Activated CD4-positive, alpha-beta memory T cell treated with anti-CD3 and anti-CD28 coated beads, Interleukin-2, amount 10 ng/mL, durations not matched to agents 7 days and 5 days (primary cell): Measurements from ENCODE around the gene LRP8. TPM values are rescaled to one million over a fixed set of nuclear protein-coding genes. Genes with fewer than 3 reads are reported as not detected.
"Not testable (repeated sequence)": the region's sequence is repeated elsewhere in the genome, so short reads cannot be mapped to it uniquely, and the experiment has no call there.

Experiments used
- CTCF ChIA-PET: fragments of 350-600 bp; sonication (Branson Sonifier 250); formaldehyde crosslinking; loops from one replicate; lab custom pipeline; 2021; ENCODE audit warnings: antibody characterized with exemption, inconsistent platforms; lab: Charles Lee
- POLR2A ChIA-PET: fragments of 350-600 bp; sonication (Branson Sonifier 250); formaldehyde crosslinking; loops from one replicate; lab custom pipeline; 2021; ENCODE audit warnings: antibody characterized with exemption; lab: Charles Lee
- DNase-seq: peaks from one replicate; pipeline ENCODE4 v3.0.0-alpha.2; 2020
- H3K27ac Mint-ChIP-seq: one replicate; pipeline ENCODE4 v1.8.0; 2021; ENCODE audit warnings: mild to moderate bottlenecking, mixed read lengths
- H3K27me3 Mint-ChIP-seq: one replicate; pipeline ENCODE4 v1.8.0; 2021; ENCODE audit warnings: mixed read lengths
- H3K36me3 Mint-ChIP-seq: one replicate; pipeline ENCODE4 v1.8.0; 2021; ENCODE audit warnings: low read depth, mixed read lengths
- H3K4me1 Mint-ChIP-seq: one replicate; pipeline ENCODE4 v1.8.0; 2021; ENCODE audit warnings: mixed read lengths
- H3K4me3 Mint-ChIP-seq: one replicate; pipeline ENCODE4 v1.8.0; 2021; ENCODE audit warnings: mild to moderate bottlenecking, mixed read lengths
- H3K9me3 Mint-ChIP-seq: one replicate; pipeline ENCODE4 v1.8.0; 2021; ENCODE audit warnings: mixed read lengths
- total RNA-seq, 2 experiments: library from RNA; stranded (reverse); gene quantifications; one replicate each; pipeline ENCODE4 v1.2.3, GENCODE V29; 2021

LRP8 gene
- total RNA-seq, 2 experiments from 2014 or later, result 51.5 to 52.7 TPM

DNA sequence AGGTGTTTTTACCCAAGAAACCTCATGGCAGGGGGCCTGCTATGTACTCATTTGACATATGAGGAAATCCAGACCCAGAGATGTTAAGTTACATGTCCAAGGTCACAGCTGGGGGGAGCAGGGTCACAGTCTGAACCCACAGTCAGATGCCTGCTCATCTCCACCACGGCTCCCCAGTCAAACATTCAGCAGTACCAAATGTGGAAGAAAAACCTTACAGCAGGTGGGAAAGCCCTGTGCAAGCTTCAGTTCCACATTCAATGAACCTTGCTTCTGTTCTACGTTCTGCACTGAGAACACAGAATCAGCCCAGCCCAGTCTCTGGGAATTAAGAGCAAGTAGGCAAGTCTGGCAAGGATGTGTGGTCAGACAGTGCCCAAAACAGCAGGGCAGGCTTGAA is 35.2 kb downstream of the LRP8 start:
- peaks cover 53% of the 10 kb centered on the region for H3K4me1 Mint-ChIP-seq
- POLR2A ChIA-PET, result interaction anchor here (1.2 to 5.0 kb wide), 4 partner anchors 18 to 122 kb away, joined by 3 to 40 read pairs (median 4); partner anchors contain the start of gene LRP8
- no peak for DNase-seq
- H3K27ac Mint-ChIP-seq, result peak overlapping the region; percentile 78
- H3K36me3 Mint-ChIP-seq, result peaks cover 16% of the 10 kb centered on the region
- CTCF ChIA-PET, result interaction anchor here (1.4 to 5.4 kb wide), 3 partner anchors 14 to 101 kb away, joined by 3 to 28 read pairs (median 24); no protein-coding TSS in a partner anchor
- no peaks in the 10 kb centered on the region for H3K27me3 Mint-ChIP-seq
- no peak overlapping the region for H3K4me3 Mint-ChIP-seq
- H3K9me3 Mint-ChIP-seq, result no peaks in the 10 kb centered on the region

DNA sequence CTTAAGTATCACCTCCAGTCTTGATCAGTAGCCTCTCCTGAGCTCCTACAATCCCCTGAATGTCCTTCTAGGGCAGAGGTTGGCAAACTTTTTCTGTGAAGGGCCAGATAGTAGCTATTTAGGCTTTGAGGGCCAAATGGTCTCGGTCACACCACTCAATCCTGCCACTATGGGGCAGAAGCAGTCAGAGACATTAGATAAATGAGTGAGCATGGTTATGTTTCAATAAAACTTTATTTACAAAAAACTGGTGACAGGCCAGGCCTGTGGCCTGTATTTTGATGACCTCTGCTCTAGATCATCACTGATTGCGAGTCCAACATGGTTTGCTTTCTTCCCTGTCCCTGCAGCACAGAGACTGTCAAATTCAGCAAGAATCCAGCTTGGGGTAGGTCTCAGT is 36.3 kb downstream of the LRP8 start:
- no peak for DNase-seq
- peaks cover 47% of the 10 kb centered on the region for H3K4me1 Mint-ChIP-seq
- POLR2A ChIA-PET, result interaction anchor here (1.5 to 3.0 kb wide), 3 partner anchors 17 to 123 kb away, joined by 3 to 14 read pairs (median 4); no protein-coding TSS in a partner anchor
- no peak overlapping the region for H3K27ac Mint-ChIP-seq
- H3K27me3 Mint-ChIP-seq, result no peaks in the 10 kb centered on the region
- H3K36me3 Mint-ChIP-seq, result peaks cover 25% of the 10 kb centered on the region
- H3K9me3 Mint-ChIP-seq, result no peaks in the 10 kb centered on the region
- H3K4me3 Mint-ChIP-seq, result no peak overlapping the region
- CTCF ChIA-PET, result interaction anchor here (1.4 to 5.4 kb wide), 3 partner anchors 13 to 102 kb away, joined by 3 to 28 read pairs (median 24); no protein-coding TSS in a partner anchor

DNA sequence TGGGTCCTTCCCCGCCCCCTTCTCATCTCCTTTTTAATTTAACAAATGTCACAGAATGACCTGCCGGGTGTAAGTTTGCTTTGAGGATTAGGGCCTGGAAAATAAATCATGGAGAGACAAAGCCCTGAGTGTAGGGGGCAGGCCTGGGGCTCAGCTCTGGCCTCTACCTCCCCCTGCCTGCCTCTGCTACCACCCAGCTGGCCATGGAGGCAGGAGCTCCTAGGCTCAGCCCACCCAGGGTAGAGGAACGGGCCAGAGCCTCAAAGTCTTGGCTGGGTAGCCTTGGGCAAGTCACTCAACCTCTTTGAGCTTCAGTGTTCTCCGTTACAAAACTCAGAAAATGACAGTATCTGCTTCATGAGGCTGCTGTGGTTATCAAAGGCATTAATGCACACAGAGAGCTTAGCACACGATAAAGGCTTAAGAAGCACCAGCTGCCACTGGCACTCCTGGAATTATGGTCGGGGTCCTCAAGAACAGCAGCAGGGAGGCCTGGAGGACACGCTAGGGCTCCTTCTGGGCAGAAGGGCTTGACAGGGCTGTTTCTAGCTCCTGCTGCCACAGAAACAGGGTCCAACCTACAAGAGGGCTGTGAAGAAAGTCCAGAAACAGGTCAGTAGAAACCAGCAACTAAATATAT is 39.0 kb downstream of the LRP8 start:
- DNase-seq, result no peak
- H3K9me3 Mint-ChIP-seq, result no peaks in the 10 kb centered on the region
- peaks cover 38% of the 10 kb centered on the region for H3K36me3 Mint-ChIP-seq
- H3K4me3 Mint-ChIP-seq, result no peak overlapping the region
- peaks cover 27% of the 10 kb centered on the region for H3K4me1 Mint-ChIP-seq
- no peak overlapping the region for H3K27ac Mint-ChIP-seq
- H3K27me3 Mint-ChIP-seq, result no peaks in the 10 kb centered on the region
- ChIA-PET POLR2A (interaction anchor here (3.0 kb wide), 1 partner anchor 37 kb away, joined by 14 read pairs; no protein-coding TSS in a partner anchor), CTCF (interaction anchor here (0.8 kb wide), 1 partner anchor 10 kb away, joined by 3 read pairs; no protein-coding TSS in a partner anchor)

DNA sequence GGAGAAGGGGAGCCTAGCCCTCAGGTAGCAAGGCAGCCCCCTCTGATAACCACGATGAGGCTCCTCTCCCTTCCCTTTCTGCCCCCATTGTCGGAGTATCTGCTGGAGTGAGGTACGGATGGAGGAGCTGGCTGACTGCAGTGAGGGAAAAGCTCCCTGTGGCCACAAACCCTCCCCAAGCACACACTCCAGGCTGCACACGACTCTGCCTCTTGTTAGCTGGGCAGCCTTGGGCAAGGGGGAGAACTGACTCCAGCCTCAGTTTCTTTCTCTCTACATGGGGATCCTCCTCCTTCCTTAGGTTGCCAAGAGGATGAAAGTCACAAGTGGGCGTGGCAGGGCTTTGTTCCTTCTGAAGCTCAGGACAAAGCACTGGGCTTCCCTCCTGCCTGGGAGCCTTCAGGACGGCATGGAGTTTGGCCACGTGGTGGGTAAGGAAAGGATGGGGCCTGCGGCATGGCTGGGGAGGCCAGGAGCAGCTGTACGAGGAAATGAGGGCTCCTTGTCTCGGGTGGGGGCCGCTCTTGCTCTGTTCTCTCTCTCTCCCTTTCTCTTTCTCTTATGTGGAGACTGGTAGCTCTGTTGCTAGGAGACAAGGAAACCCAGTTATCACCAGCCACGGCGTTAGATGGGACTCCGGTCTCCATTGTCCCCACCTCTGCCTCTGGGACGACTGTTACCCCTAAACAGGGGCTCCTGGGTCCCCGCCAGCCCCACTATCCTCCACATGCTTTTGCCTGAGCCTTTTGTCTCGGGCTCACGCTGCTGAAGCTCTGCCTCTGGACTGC is 39.7 kb downstream of the LRP8 start:
- H3K36me3 Mint-ChIP-seq, result peaks cover 38% of the 10 kb centered on the region
- no peak overlapping the region for H3K27ac Mint-ChIP-seq
- no peak overlapping the region for H3K4me3 Mint-ChIP-seq
- ChIA-PET CTCF (interaction anchor here (0.8 kb wide), 1 partner anchor 10 kb away, joined by 3 read pairs; no protein-coding TSS in a partner anchor), POLR2A (interaction anchor here (0.8 kb wide), 1 partner anchor 7 kb away, joined by 3 read pairs; no protein-coding TSS in a partner anchor)
- peaks cover 20% of the 10 kb centered on the region for H3K4me1 Mint-ChIP-seq
- no peaks in the 10 kb centered on the region for H3K9me3 Mint-ChIP-seq
- DNase-seq, result no peak
- H3K27me3 Mint-ChIP-seq, result no peaks in the 10 kb centered on the region

DNA sequence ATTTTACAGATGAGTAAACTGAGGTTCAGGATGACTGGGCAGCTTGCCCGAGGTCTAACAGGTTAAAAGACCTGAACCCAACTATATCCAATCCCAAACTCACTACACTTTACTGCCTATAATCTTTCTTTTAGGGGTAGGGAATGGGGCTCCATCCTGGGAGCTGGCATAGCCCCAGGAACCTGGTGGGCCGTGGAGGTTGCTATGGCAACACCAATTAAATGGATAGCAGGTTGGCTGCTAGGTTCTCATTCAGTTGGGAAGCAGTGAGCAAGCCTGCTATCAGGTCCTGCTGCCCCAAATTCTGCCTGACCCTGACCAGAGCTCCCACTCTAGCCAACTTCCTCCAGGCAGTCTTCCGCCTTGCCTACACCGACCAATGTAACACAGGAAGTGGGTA is 40.9 kb downstream of the LRP8 start:
- H3K9me3 Mint-ChIP-seq, result no peaks in the 10 kb centered on the region
- peaks cover 38% of the 10 kb centered on the region for H3K36me3 Mint-ChIP-seq
- H3K27me3 Mint-ChIP-seq, result no peaks in the 10 kb centered on the region
- no peak overlapping the region for H3K27ac Mint-ChIP-seq
- no peak for DNase-seq
- peaks cover 8% of the 10 kb centered on the region for H3K4me1 Mint-ChIP-seq
- ChIA-PET CTCF (interaction anchor here (1.3 to 2.1 kb wide), 2 partner anchors 8 to 9 kb away, joined by 3 to 9 read pairs; no protein-coding TSS in a partner anchor), POLR2A (interaction anchor here (0.8 kb wide), 1 partner anchor 9 kb away, joined by 3 read pairs; no protein-coding TSS in a partner anchor)
- no peak overlapping the region for H3K4me3 Mint-ChIP-seq

DNA sequence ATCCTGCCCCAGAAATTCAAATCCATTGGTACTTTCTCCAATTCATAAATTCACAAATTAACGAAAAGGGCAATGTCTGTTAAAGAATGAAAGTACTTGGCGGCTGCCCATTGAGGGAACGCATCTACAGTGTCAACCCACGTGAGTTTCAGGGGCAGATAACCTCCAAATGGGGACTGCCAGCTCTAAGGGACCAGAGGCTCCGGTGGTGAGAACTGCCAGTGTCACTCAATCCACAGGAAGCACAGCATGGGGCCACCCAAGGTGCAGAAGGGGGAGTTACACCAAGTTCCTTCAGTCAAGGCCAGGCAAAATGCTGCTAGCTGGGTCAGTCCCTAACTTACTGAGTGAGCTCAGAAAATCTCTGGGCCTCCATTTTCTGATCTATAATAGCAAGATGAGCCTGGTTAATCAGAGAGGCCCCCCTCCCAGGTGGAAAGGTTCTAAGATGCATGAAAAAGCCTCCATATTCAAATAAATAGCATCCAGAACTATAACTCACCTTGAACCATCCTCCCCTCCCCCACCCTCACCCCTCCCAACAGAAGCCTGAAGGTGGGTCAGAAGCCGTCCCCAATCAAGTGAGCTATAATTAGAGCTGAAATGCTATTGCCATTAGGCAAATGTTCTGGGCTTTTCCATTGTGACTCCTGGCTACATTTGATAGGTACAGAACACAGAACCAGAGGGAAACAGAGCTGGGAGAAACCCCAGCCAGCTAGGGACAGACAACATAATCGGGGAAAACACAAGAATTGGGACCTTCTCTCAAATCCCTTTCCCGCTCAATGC is 41.7 kb downstream of the LRP8 start:
- peaks cover 37% of the 10 kb centered on the region for H3K36me3 Mint-ChIP-seq
- H3K4me3 Mint-ChIP-seq, result no peak overlapping the region
- peaks cover 3% of the 10 kb centered on the region for H3K4me1 Mint-ChIP-seq
- DNase-seq, result no peak
- POLR2A ChIA-PET, result interaction anchor here (0.8 kb wide), 1 partner anchor 40 kb away, joined by 3 read pairs; no protein-coding TSS in a partner anchor
- H3K27me3 Mint-ChIP-seq, result no peaks in the 10 kb centered on the region
- H3K9me3 Mint-ChIP-seq, result no peaks in the 10 kb centered on the region
- CTCF ChIA-PET, result interaction anchor here (1.3 to 2.1 kb wide), 2 partner anchors 8 to 9 kb away, joined by 3 to 9 read pairs; no protein-coding TSS in a partner anchor
- H3K27ac Mint-ChIP-seq, result peak overlapping the region; percentile 35

DNA sequence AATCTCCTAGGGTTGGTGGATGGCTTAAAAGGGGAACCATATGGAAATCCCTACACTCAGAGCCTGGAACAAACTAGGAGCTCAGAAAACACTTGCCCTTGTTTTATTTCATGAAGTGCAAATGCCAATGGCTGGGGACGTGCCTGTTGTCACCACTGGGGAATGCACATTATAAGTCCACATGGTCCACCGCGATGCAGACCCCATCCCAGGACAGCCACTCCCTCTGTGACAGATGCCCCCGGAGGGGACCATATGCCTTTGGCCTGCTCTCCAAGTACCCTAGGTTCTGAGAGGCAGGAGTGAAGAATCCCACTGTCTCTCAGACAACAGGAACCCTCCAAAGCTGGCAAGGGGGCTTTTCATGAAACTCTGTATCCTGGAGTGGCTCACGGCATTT is 42.3 kb downstream of the LRP8 start:
- POLR2A ChIA-PET, result interaction anchor here (0.8 kb wide), 1 partner anchor 41 kb away, joined by 3 read pairs; no protein-coding TSS in a partner anchor

DNA sequence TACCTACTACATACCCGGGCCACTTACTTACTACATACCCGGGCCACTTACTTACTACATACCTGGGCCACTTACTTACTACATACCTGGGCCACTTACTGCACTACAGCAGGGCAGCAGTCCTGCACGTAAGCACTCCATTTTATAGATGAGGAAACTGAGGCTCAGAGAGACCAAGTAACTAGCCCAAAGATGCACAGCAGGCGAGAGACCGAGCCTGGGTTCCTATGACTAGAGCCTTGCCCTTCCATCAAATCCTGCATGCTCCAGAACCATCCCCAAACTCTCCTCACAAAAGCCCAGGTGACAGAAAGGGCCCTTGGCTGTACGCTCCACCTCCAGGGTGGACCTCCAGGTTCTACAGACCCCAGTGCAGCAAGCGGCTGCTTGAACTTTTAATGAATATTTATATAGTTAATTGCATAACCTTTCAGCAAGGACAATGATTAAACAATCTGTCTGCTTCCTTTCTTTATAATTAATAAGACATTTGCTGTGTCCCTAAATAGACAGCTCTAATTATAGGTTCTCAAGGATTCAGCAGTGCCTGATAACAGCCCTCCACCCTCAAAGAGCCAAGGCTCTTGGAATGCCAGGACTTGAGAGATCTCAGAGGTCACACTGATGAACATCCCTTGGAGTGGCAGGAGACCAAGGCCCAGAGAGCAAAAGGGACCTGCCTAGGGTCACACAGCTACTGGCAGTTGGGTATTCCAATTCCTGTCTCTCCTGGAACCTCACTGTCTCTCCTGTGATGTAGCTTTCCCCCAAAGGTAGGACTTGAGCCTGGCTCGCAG is 43.4 kb downstream of the LRP8 start:
- no peaks in the 10 kb centered on the region for H3K9me3 Mint-ChIP-seq
- no peak for DNase-seq
- H3K4me1 Mint-ChIP-seq, result peaks cover 3% of the 10 kb centered on the region
- H3K4me3 Mint-ChIP-seq, result no peak overlapping the region
- H3K27me3 Mint-ChIP-seq, result no peaks in the 10 kb centered on the region
- CTCF ChIA-PET, result no interaction called here
- H3K36me3 Mint-ChIP-seq, result peaks cover 36% of the 10 kb centered on the region
- no peak overlapping the region for H3K27ac Mint-ChIP-seq
- POLR2A ChIA-PET, result no interaction called here

More for the DNA sequence above, 42.3 kb downstream of the LRP8 start:
- H3K4me3 Mint-ChIP-seq, result no peak overlapping the region
- CTCF ChIA-PET, result interaction anchor here (2.1 kb wide), 1 partner anchor 7 kb away, joined by 9 read pairs; no protein-coding TSS in a partner anchor
- H3K9me3 Mint-ChIP-seq, result no peaks in the 10 kb centered on the region
- no peaks in the 10 kb centered on the region for H3K27me3 Mint-ChIP-seq
- peaks cover 3% of the 10 kb centered on the region for H3K4me1 Mint-ChIP-seq
- peaks cover 39% of the 10 kb centered on the region for H3K36me3 Mint-ChIP-seq
- H3K27ac Mint-ChIP-seq, result no peak overlapping the region
- DNase-seq, result no peak

DNA sequence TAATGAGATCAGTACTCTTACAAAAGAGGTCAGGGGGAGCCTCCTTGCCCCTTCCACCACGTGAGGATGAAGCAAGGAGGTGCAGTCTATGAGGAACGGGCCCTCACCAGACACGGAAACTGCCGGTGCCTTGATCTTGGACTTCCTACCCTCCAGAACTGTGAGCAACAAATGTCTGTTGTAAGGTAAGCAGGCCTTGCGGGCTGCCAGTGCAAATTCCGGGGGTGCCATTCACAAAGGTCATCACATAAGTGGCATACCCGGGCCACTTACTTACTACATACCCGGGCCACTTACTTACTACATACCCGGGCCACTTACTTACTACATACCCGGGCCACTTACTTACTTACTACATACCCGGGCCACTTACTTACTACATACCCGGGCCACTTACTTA is 44.7 kb downstream of the LRP8 start:
- CTCF ChIA-PET, result interaction anchor here (6.2 kb wide), 1 partner anchor 109 kb away, joined by 98 read pairs; no protein-coding TSS in a partner anchor
- POLR2A ChIA-PET, result interaction anchor here (1.6 kb wide), 1 partner anchor 12 kb away, joined by 4 read pairs; no protein-coding TSS in a partner anchor
- H3K36me3 Mint-ChIP-seq, result peaks cover 32% of the 10 kb centered on the region

DNA sequence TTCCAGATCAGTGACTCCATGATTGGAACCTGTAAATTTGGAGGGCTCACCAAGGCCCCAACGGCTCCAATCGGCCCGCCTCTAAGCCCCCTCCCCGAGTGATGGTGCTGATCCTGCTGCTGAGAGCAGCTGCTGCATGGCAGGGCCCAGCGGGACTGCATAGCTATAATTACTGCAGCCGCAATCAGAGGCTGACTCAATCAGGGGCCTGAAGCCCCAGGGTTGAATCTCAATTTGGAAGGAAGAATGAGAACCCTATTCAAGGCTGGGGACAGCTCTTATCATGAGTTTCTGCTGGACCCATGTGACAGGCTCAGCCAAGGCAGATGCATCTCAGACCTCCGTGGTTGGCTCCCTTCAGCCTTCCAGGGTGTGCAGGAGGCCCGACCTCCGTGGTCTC is 46.7 kb downstream of the LRP8 start:
- Mint-ChIP-seq H3K27ac (no peak overlapping the region), H3K9me3 (no peaks in the 10 kb centered on the region), H3K4me1 (no peaks in the 10 kb centered on the region), H3K27me3 (no peaks in the 10 kb centered on the region), H3K36me3 (peaks cover 31% of the 10 kb centered on the region), H3K4me3 (no peak overlapping the region)
- ChIA-PET POLR2A (interaction anchor here (1.5 kb wide), 1 partner anchor 110 kb away, joined by 3 read pairs; no protein-coding TSS in a partner anchor), CTCF (interaction anchor here (6.2 kb wide), 1 partner anchor 111 kb away, joined by 98 read pairs; no protein-coding TSS in a partner anchor)
- DNase-seq, result no peak

More for the DNA sequence above, 44.7 kb downstream of the LRP8 start:
- H3K4me3 Mint-ChIP-seq, DNase-seq, H3K27ac Mint-ChIP-seq, H3K4me1 Mint-ChIP-seq, H3K9me3 Mint-ChIP-seq, H3K27me3 Mint-ChIP-seq: not testable (repeated sequence)

DNA sequence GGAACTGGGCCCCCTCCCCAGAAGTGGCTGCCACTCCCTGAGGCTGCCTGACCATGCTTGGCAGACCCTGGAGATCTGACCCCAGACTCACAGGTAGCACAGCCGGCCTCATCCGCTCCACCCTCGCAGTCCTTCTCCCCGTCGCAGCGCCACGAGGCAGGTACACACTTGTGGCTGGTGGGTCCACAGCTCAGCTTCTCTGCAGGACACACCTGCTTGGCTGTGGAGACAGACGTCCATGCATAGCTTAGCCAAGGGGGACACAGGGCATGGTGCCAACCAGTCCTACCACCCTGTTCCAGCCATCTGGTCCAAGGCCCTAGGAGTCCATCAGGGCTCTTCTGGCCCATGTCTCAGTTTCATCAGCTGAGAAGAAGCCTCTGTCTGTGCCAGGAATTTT is 47.4 kb downstream of the LRP8 start:
- H3K4me3 Mint-ChIP-seq, result no peak overlapping the region
- no peaks in the 10 kb centered on the region for H3K4me1 Mint-ChIP-seq
- no peak overlapping the region for H3K27ac Mint-ChIP-seq
- DNase-seq, result no peak
- H3K36me3 Mint-ChIP-seq, result peaks cover 34% of the 10 kb centered on the region
- ChIA-PET POLR2A (interaction anchor here (1.5 kb wide), 1 partner anchor 110 kb away, joined by 3 read pairs; no protein-coding TSS in a partner anchor), CTCF (interaction anchor here (1.3 to 6.2 kb wide), 3 partner anchors 16 to 171 kb away, joined by 3 to 98 read pairs (median 3); no protein-coding TSS in a partner anchor)
- no peaks in the 10 kb centered on the region for H3K9me3 Mint-ChIP-seq
- H3K27me3 Mint-ChIP-seq, result no peaks in the 10 kb centered on the region
